Sigmoid colon (tissue), 7 donors: ENCODE measurements around the gene NAXD. TPM values are rescaled to one million over a fixed set of nuclear protein-coding genes. Genes with fewer than 3 reads are reported as not detected.
A peak's percentile ranks its signal among the peaks of the same experiment; 100 is the strongest.

Source experiments
- DNase-seq: peaks from one replicate; pipeline ENCODE4 v3.0.0-alpha.2; 2019
- H3K27ac ChIP-seq, 4 donors: fragments of 200-600 bp; sonication (generic); one replicate each; pipeline ENCODE4 v1.5.1; 2016 to 2019; ENCODE audit warnings: mild to moderate bottlenecking in 1 of 4
- H3K27me3 ChIP-seq, 3 donors: fragments of 200-600 bp; sonication (generic); one replicate each; pipeline ENCODE4 v1.5.1; 2019; ENCODE audit warnings: mild to moderate bottlenecking in 1 of 3
- H3K36me3 ChIP-seq, 4 donors: fragments of 200-600 bp; sonication (generic); one replicate each; pipeline ENCODE4 v1.5.1; 2016 to 2019
- H3K4me1 ChIP-seq, 4 donors: fragments of 200-600 bp; sonication (generic); one replicate each; pipeline ENCODE4 v1.5.1; 2017 to 2019
- H3K4me3 ChIP-seq, 4 donors: fragments of 200-600 bp; sonication (generic); one replicate each; pipeline ENCODE4 v1.5.1; 2017 to 2019; ENCODE audit warnings: mild to moderate bottlenecking in 2 of 4, moderate library complexity in 1 of 4
- H3K9me3 ChIP-seq, 4 donors: fragments of 200-600 bp in 3 of 4; sonication (generic) in 3 of 4; one replicate each; pipeline versions ENCODE4 v1.5.1 to v1.6.1; 2013 to 2019
- EP300 ChIP-seq, 4 donors: sonication (generic); formaldehyde crosslinking; IDR thresholded peaks; one replicate each; pipeline ENCODE4 v1.6.1; 2017; ENCODE audit warnings: antibody characterized with exemption in 4 of 4
- POLR2A ChIP-seq, 2 donors: fragments of 450-650 bp; IDR thresholded peaks; one replicate each; pipeline ENCODE4 v1.6.1; 2016; ENCODE audit warnings: antibody characterized with exemption in 2 of 2, mild to moderate bottlenecking in 2 of 2, moderate library complexity in 2 of 2
- POLR2AphosphoS5 ChIP-seq, 4 donors: sonication (generic); formaldehyde crosslinking; IDR thresholded peaks; one replicate each; pipeline ENCODE4 v1.6.1; 2017; ENCODE audit warnings: antibody characterized with exemption in 4 of 4
- WGBS, 2 donors: extraction: QIAGEN DNeasy Blood & Tissue Kit; methylation state at CpG; one replicate each; pipeline ENCODE4 v1.1.7; 2013; 5-methylcytosine and 5-hydroxymethylcytosine counted together
- intact Hi-C: fragments of 100-400 bp; cut with DNase I; formaldehyde crosslinking; loops from one replicate; pipeline ENCODE4 v1.15.1; 2023
- polyA plus RNA-seq, 3 donors: library from polyadenylated mRNA; stranded (reverse); fragments of 200-250 nt; gene quantifications; one replicate each; pipeline ENCODE4 v1.2.3, GENCODE V29; 2013
- total RNA-seq, 4 donors: library from RNA; depleted of rRNA; stranded (reverse); fragments of >200 nt; gene quantifications; one replicate each; pipeline ENCODE4 v1.1.0, GENCODE V29; 2016
- TF ChIP-seq, protein P1 (sequence below), 4 experiments: fragments of 450-650 bp in 3 of 4; fragments of 200-600 bp in 1 of 4; IDR thresholded peaks; one replicate each; pipeline ENCODE4 v1.5.1; 2016 to 2019; ENCODE audit warnings: antibody characterized with exemption in 4 of 4, mild to moderate bottlenecking in 3 of 4, moderate library complexity in 2 of 4
- donor health status: healthy with polysubstance abuse.
- donor health status: Bipolar disorder and iron deficiency.
- donor health status: healthy.

The NAXD gene
- total and polyA plus RNA-seq, 7 donors = 24.6 to 41.1 (median 33.5) TPM

DNA sequence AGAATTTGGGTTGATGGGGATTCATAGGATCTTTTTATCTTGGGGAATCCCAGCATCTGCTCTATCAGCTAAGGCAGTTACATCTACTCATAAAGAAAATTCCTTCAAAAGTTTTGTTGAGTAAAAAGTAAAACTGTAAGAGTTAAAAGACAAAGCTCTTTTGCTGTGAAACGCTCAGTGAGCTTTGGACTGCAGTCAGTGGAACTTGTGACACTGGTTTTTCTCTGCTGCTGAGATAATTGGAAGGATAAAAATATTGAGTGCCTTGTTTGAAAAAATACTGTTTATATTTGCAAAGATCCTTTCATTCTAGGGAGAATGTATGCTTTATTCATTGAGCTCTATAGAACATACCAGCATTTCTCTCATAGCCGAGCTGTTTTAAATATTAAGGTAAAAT, 5.3 kb downstream of the NAXD start:
- H3K4me1 ChIP-seq = peaks cover 0 to 67% (median 61%) of the 10 kb centered on the region in 4 donors
- no peak for DNase-seq
- 48 to 64% methylated on average over 2 of the region's 2 CpGs for WGBS, 2 donors

DNA sequence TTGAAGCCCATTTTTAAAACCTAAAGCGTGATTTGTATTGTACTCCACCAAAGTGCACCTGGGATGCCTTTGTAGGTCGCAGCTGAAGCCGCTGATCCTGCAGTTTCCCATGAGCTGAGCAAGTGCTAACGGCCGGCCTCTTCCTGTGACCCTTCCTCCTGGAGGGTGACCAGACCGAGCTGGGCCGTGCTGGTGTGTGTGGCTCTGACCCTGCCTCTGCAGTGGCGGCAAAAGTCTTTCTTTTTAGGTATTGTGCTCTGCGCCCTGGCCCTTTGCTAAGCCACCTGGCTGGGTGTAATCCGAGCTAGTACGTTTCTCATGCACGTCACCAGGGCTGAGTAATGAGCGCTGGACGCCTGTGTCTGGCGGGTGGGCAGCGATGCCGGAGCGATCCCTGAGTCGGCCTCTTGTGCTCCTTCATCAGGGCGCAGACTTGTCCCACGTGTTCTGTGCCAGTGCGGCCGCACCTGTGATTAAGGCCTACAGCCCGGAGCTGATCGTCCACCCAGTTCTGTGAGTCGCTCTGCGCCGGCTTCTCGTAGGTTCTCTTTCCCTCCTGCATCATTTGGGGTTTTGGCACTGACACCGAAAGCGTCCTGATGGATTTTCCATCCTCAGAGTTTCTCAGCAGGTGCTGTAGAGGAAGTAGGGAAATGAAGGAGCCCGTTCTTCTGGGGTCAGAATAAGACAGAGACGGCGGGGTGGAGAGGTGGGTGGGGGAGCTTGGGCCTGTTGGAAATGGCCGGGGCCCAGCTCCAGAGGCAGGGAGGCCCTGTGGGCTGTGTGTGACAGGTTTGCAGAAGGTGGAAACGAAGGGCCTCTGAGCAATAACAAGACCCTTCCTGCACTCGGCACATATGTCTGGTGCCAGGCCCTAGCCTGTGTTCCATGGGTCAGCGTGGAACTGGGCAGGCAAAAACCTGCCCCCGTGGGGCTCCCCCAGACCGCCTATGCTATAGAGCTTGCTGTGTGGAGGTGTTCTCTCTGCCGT, 9.7 kb downstream of the NAXD start:
- 76 to 86% methylated on average over 41 of the region's 41 CpGs for WGBS, 2 donors
- Histone ChIP-seq H3K4me1 (peaks cover 0 to 72% (median 65%) of the 10 kb centered on the region in 4 donors), H3K4me3 (no peak overlapping the region), H3K27me3 (no peaks in the 10 kb centered on the region), H3K9me3 (no peaks in the 10 kb centered on the region), H3K36me3 (peaks cover 5 to 42% (median 20%) of the 10 kb centered on the region in 4 donors), H3K27ac (peak overlapping the region in 3 of 4 donors; percentile 81 to 87 (median 84))
- no peak for DNase-seq
- TF ChIP-seq, protein P1, sequence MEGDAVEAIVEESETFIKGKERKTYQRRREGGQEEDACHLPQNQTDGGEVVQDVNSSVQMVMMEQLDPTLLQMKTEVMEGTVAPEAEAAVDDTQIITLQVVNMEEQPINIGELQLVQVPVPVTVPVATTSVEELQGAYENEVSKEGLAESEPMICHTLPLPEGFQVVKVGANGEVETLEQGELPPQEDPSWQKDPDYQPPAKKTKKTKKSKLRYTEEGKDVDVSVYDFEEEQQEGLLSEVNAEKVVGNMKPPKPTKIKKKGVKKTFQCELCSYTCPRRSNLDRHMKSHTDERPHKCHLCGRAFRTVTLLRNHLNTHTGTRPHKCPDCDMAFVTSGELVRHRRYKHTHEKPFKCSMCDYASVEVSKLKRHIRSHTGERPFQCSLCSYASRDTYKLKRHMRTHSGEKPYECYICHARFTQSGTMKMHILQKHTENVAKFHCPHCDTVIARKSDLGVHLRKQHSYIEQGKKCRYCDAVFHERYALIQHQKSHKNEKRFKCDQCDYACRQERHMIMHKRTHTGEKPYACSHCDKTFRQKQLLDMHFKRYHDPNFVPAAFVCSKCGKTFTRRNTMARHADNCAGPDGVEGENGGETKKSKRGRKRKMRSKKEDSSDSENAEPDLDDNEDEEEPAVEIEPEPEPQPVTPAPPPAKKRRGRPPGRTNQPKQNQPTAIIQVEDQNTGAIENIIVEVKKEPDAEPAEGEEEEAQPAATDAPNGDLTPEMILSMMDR (IDR thresholded peaks at IDR 0.05) = no peak
- TF ChIP-seq POLR2A (IDR thresholded peaks at IDR 0.05) (no peak), POLR2AphosphoS5 (IDR thresholded peaks at IDR 0.05) (no peak), EP300 (IDR thresholded peaks at IDR 0.05) (no peak)
- intact Hi-C loops = no loop called here

More for the DNA sequence above, 5.3 kb downstream of the NAXD start:
- Histone ChIP-seq H3K4me3 (no peak overlapping the region), H3K27me3 (no peaks in the 10 kb centered on the region), H3K27ac (peak overlapping the region in 2 of 4 donors; percentile 95 to 97), H3K9me3 (no peaks in the 10 kb centered on the region), H3K36me3 (peaks cover 3 to 33% (median 20%) of the 10 kb centered on the region in 4 donors)
- TF ChIP-seq, protein P1 (IDR thresholded peaks at IDR 0.05) = no peak
- TF ChIP-seq EP300 (IDR thresholded peaks at IDR 0.05) (no peak), POLR2AphosphoS5 (IDR thresholded peaks at IDR 0.05) (no peak), POLR2A (IDR thresholded peaks at IDR 0.05) (no peak)
- intact Hi-C loops = no loop called here

DNA sequence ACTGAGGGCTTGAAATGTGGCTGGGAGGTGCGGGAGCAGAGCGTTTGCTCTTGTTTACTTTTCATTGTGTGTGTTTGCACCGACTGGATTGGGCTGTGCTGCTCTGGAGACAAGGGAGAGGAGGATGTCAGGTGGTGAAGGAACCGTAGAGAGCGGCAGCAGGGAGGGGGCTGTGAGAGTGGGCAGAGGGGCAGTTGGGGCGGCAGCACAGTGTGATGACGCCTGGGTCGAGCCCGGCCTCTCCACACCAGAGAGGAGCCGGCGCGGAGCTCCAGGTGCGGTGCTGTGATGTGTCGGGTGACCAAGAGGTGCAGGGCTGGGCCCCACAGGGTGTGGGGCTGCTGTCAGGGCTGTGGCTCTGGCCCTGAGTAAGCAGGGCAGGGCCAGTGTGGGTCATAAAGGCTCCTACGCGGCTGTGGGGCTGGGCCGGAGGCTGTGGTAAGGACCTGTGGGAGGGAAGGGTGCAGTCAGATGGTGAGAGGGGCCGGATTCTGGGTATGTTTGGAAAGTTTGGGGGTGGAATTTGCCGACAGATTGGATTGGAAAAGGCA, 10.5 kb downstream of the NAXD start:
- intact Hi-C loops = no loop called here
- H3K27ac ChIP-seq = peak overlapping the region in 3 of 4 donors; percentile 81 to 87 (median 84)

DNA sequence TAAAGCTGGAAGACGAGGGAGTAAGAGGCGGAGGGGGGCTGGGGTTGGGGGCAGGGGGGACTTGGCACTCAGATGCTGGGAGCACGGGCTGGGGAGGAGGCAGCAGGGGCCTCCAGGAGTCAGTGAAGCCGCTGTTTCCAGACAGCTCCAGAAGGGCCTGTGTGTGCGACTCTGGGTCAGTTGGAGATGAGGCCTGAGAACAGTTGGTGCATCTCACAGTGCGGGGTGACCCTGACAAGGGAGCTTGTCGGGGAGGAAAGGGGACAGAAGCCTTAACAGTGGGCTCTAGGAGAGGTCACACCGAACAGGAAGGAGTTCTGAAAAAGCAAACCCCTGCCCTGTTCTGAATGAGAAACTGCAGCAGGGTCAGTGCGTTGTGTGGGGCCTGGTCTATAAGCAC, 11.2 kb downstream of the NAXD start:
- no peak for DNase-seq
- Histone ChIP-seq H3K36me3 (peaks cover 5 to 42% (median 20%) of the 10 kb centered on the region in 4 donors), H3K4me3 (no peak overlapping the region), H3K4me1 (peaks cover 0 to 72% (median 65%) of the 10 kb centered on the region in 4 donors), H3K27ac (peak overlapping the region in 3 of 4 donors; percentile 81 to 87 (median 84)), H3K27me3 (no peaks in the 10 kb centered on the region), H3K9me3 (no peaks in the 10 kb centered on the region)
- WGBS, 2 donors = 70 to 86% methylated on average over 9 of the region's 9 CpGs
- TF ChIP-seq POLR2AphosphoS5 (IDR thresholded peaks at IDR 0.05) (no peak), EP300 (IDR thresholded peaks at IDR 0.05) (no peak), POLR2A (IDR thresholded peaks at IDR 0.05) (no peak)
- TF ChIP-seq, protein P1 (IDR thresholded peaks at IDR 0.05) = no peak
- intact Hi-C loops = no loop called here

More for the DNA sequence above, 10.5 kb downstream of the NAXD start:
- Histone ChIP-seq H3K27me3 (no peaks in the 10 kb centered on the region), H3K36me3 (peaks cover 5 to 42% (median 20%) of the 10 kb centered on the region in 4 donors), H3K9me3 (no peaks in the 10 kb centered on the region), H3K4me3 (no peak overlapping the region), H3K4me1 (peaks cover 0 to 72% (median 64%) of the 10 kb centered on the region in 4 donors)
- DNase-seq = no peak
- WGBS, 2 donors = 12 to 70% methylated on average over 19 of the region's 19 CpGs
- no peak for TF ChIP-seq EP300 (IDR thresholded peaks at IDR 0.05)
- no peak for TF ChIP-seq POLR2AphosphoS5 (IDR thresholded peaks at IDR 0.05)
- TF ChIP-seq POLR2A (IDR thresholded peaks at IDR 0.05) = no peak
- TF ChIP-seq, protein P1 (IDR thresholded peaks at IDR 0.05) = no peak
